Loucy (cell line): ENCODE data around the gene MUTYH.

Experiments used
- EZH2phosphoT487 ChIP-seq: fragments of 200-600 bp; IDR thresholded peaks from 2 replicates; pipeline ENCODE4 v1.6.1; 2018; ENCODE audit warnings: antibody characterized with exemption, mild to moderate bottlenecking, moderate library complexity, borderline replicate concordance
- TF ChIP-seq, protein P1 (sequence below): fragments of 200-600 bp; sonication (generic); conservative IDR thresholded peaks from 2 replicates; pipeline ENCODE4 v1.5.1; 2014; ENCODE audit warnings: mild to moderate bottlenecking, antibody characterized with exemption, low read length

DNA sequence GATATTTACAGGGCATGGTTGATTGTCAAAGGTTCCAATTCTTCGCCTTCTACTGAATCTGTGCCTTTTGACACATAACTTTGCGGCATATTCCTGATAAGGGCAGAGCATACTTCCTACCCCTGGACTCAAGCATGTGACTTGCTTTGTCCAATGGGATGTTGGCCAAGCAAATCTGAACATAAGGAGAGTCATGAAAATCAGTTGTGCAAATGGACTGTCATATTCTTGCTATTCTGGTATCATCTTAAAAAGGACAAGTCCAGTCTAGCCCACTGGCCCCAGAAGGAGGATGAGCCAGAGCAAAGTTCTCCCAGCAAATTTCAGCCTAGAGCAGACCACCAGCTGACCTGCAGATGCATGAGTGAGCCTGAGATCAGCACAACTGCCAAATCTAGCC lies 41.0 kb upstream of the MUTYH start:
- TF ChIP-seq, protein P1, sequence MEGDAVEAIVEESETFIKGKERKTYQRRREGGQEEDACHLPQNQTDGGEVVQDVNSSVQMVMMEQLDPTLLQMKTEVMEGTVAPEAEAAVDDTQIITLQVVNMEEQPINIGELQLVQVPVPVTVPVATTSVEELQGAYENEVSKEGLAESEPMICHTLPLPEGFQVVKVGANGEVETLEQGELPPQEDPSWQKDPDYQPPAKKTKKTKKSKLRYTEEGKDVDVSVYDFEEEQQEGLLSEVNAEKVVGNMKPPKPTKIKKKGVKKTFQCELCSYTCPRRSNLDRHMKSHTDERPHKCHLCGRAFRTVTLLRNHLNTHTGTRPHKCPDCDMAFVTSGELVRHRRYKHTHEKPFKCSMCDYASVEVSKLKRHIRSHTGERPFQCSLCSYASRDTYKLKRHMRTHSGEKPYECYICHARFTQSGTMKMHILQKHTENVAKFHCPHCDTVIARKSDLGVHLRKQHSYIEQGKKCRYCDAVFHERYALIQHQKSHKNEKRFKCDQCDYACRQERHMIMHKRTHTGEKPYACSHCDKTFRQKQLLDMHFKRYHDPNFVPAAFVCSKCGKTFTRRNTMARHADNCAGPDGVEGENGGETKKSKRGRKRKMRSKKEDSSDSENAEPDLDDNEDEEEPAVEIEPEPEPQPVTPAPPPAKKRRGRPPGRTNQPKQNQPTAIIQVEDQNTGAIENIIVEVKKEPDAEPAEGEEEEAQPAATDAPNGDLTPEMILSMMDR: no peak
- no peak for TF ChIP-seq EZH2phosphoT487
